ENCODE measurements around the gene UNC5B.

UNC5B gene

GRCh38 chr10:71209731-71210541 is 2.4 kb upstream of the UNC5B start:
- DNase-seq (ENCODE audit: low spot score), result no peak

DNA sequence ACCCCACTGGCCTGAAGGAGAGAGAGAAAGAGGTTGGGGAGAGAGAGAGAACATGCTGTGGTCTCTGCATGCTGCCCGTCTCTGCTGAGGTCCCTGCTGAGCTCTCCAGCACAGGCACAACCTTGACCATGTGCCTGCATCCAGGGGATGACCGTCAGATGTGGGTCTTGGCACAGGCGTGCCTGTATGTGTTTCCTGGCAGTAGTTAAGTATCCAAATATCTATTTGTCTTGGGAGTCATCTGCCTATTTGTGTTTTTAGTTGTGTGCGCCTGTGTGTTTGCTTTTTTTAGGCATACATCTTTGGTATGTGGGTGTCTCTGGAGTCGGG is 1.9 kb upstream of the UNC5B start:
- no peak for DNase-seq (ENCODE audit: low spot score)

- DNase-seq (ENCODE audit: low spot score), result no peak
Measured at GRCh38 chr10:71211053-71211452, 1.3 kb upstream of the UNC5B start.

DNA sequence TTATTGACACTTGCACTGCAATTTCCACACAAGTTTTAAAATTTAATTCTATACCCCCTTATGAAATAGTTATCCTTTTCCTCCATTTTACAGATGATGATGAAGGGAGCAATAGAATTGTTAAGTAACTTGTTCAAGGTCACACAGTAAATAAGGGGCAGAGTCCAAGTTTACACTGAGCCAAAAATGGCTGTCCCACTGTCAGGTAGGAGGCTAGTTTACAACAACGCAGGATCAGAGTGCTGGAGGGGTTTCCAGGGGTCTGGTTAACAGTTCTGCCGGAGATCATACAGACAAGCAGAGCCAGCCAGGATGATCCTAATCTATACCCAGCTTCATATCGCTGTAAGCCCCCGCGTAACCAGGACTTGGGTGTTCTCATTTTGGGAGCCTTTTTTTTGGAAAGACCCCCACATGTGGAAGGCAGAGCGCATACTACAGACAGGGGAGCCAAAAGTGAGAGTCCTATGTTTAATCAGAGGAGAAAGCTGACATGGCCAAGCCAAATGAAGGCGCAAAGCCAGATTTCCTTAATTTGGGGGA is 524 bp upstream of the UNC5B start:
- DNase-seq (ENCODE audit: low spot score), result no peak

GRCh38 chr10:71213127-71213621 is 804 bp downstream of the UNC5B start:
- peak; percentile 84 for DNase-seq (ENCODE audit: low spot score)

- DNase-seq (ENCODE audit: low spot score), result peak; percentile 63
Measured at GRCh38 chr10:71213761-71214440, 1.5 kb downstream of the UNC5B start.

GRCh38 chr10:71214641-71215559 is 2.5 kb downstream of the UNC5B start:
- DNase-seq (ENCODE audit: low spot score), result peak; percentile 9

DNA sequence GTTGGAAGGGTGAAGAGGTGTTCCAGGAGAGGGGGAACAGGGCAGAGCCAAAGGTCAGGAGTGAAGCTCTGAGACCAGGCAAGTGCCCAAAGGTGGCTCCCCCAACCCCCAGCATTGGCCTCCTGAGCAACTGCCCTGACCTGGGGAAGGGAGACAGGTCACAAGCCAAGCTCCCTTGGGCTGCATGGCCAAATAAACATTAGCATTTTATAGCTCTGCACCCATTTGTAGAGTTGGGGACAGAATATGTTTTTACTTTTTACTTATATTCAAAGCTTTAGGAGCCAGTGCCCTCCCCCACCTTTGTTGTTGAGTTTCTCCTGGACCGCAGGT is 4.0 kb downstream of the UNC5B start:
- no peak for DNase-seq (ENCODE audit: low spot score)

- peak; percentile 16 for DNase-seq (ENCODE audit: low spot score)
Measured at GRCh38 chr10:71216751-71217265, 4.4 kb downstream of the UNC5B start.

GRCh38 chr10:71217266-71218045 is 5.1 kb downstream of the UNC5B start:
- peak; percentile 65 for DNase-seq (ENCODE audit: low spot score)

DNA sequence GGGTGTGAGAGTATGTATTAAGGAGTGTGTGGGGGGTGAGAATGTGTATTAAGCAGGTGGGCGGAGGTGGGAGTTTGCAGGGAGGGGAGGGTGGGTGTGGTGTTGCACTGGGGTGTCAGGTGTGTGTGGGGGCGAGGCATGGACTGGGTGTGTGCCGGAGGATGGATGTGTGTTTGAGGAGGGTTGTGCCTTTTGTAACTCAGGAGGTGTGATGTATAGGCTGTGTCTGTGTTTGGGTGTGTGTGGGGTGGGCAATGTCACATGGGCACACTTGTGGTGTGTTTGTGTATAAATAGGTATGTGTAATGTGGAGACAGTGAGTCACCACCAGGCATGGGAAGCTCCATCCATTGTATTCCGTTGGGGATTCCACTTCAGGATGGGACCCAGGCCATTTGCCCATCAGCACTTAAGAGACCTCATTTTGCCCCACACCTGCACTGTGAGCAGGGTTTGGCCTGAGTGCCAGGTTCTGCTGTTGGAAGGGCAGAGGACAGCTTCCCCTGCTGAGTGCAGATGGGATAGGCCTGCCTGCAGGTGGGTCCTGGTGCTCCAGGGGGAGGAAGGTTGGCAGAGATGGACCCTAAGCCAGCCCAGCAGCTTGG is 5.8 kb downstream of the UNC5B start:
- DNase-seq (ENCODE audit: low spot score), result peak; percentile 33

GRCh38 chr10:71218651-71219050 is 6.3 kb downstream of the UNC5B start:
- DNase-seq (ENCODE audit: low spot score), result peak; percentile 27

- DNase-seq (ENCODE audit: low spot score), result peak; percentile 34
Measured at GRCh38 chr10:71219236-71219917, 7.0 kb downstream of the UNC5B start.

GRCh38 chr10:71219918-71220688 is 7.7 kb downstream of the UNC5B start:
- no peak for DNase-seq (ENCODE audit: low spot score)

- no peak for DNase-seq (ENCODE audit: low spot score)
Measured at GRCh38 chr10:71220689-71221540, 8.5 kb downstream of the UNC5B start.

DNA sequence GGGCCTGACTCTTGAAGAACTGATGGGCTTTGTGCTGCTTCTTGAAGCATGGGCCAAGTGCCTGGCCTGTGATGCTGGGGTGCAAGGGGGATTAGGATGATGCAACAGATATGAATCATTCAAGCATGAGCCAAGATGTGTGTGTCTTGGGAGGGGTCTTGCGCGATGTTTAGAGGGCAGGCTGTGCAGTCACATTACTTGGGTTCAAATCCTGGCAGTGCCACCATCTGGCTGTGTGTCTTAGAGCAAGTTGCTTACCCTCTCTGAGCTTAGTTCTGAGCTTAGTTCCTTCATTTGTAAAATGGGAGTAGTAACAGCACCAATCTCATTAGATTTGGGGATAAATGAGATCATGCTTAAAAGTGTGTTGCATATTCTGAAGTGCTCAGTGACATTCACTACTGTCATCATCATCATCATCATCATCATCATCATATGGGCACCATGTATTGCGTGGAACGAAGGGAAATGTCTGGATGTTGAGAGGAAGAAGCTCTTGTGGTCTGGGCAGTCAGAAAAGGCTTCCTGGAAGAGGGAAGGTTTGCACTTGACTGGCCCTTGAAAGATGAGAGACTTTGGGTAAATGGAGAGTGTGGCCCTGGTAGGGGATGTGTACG is 9.3 kb downstream of the UNC5B start:
- DNase-seq (ENCODE audit: low spot score), result peak; percentile 7

- DNase-seq (ENCODE audit: low spot score), result peak; percentile 31
Measured at GRCh38 chr10:71222601-71223346, 10.4 kb downstream of the UNC5B start.
